ENCODE data around the gene HSD17B3.
A peak's percentile ranks its signal among the peaks of the same experiment; 100 is the strongest.
"Not testable (repeated sequence)": the region's sequence is repeated elsewhere in the genome, so short reads cannot be mapped to it uniquely, and the experiment has no call there.

HSD17B3 gene

DNA sequence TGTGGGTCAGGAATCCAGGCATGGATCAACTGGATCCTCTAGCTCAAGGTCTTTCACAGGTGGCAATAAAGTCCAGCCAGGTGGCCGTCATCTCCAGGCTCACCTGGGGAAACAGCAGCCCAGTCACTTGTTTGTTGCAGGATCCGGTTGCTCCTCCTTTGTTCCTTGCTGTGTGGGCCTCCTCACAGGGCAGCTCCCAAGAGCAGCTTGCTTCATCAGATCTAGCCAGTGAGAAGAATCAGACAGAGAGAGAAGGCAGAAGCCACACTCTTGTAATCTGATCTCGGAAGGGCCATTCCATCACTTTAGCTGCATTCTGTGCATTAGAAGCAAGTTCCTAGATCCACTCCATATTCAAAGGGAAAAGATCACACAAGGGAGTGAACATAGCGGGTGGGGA is 3.2 kb upstream of the HSD17B3 start:
- DNase-seq = no peak

DNA sequence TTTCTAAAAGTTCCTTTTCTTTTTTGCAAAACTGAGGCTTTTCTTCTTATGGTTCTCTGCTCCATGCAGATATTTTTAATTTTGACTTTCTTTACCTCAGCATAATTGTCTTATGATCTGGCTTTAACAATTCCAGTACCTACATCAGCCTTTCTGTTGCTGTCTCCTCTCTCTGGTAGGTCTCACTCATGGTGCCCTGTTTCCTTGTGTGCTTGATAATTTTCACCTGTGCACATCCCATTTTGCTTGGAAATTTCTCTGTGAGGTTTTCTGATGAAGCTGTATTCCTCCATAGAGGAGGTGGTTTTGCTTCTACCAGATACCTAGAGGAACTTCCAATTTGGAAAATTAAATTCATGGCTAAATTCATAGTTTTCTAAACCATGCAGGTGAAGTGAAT is 2.3 kb upstream of the HSD17B3 start:
- no peak for DNase-seq

DNA sequence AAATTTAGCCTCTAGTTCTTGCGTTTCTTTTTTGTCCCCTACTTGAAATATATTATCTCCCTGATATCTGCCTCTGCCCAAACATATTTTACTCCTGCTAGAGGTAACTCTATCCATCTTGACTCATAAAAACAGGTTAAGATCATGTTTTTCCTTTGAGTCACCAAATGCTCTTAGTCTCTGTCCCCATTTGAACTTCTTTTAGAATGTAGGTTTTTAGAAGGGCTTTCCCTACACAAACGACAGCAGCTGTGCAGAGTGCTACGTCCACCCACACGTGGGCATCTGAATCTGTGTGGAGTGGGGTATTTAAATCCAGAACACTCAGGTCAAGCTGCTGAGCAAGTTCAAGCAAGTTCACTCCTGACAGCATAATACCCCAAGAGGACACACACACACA is 2.2 kb downstream of the HSD17B3 start:
- DNase-seq = no peak

DNA sequence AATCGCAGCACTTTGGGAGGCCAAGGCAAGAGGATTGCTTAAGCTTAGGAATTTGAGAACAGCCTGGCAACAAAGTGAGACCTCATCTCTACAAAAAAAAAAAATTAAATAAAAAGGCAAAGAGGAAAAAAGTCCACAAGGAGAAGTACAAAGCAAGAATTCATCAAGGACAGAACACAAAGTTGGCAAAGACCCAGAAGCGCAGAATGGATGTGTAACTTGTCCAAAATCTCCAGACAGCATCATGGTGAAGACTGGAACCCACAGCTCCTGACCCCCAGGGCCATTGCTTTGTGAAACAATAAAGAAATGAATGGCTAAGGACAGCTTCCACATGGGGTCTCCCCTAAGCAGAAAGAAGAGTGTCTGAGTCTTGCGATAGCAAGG is 7.8 kb downstream of the HSD17B3 start:
- DNase-seq = no peak

DNA sequence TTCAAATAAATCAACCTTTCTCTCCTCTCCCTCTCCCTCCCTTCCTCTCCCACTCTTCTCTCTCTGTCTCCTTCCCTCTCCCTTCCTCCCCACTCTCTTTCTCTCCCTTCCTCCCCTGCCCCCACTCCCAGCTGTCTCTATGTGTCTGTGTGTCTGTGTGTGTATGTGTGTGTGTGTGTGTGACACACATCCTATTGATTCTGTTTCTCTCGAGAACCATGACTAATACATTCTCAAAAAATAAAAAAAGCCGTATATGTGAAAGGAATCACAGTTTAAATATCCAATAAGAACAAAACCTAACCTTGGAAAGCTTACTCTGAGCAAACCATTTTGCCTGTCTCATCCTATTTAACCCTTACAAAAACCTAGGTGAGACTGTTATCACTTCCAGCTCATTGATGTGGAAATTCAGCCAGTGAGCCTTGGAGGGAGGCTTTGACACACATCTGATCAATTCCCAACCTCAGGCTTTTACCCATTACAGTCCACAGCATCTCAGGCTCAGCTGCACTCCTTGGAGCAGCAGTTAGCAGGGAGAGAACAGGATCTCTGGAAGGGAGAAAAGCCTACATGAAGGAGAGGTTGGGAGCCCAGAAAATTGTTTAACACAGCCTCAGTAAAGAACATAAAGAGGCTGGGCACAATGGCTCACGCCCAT is 8.3 kb downstream of the HSD17B3 start:
- no peak for DNase-seq

DNA sequence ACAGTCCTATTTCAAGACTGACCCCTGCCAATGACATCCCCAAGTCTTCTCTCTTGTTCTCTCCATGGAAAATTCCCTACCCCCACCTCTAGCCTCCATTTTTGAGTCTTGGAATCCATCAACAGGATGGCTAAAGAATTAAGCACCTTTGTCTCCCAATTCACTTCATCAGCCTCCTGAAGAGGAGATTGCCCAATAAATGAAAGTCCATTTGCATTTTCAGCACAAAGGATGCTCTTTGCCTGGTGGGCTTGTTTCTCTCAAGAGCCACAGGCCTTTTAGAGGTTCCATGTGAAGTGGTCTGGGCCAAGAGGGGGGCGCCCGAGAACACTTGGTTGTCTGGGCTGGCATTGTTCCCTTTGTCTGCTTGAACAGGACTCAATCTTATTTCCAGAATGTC is 12.6 kb downstream of the HSD17B3 start:
- DNase-seq = no peak

DNA sequence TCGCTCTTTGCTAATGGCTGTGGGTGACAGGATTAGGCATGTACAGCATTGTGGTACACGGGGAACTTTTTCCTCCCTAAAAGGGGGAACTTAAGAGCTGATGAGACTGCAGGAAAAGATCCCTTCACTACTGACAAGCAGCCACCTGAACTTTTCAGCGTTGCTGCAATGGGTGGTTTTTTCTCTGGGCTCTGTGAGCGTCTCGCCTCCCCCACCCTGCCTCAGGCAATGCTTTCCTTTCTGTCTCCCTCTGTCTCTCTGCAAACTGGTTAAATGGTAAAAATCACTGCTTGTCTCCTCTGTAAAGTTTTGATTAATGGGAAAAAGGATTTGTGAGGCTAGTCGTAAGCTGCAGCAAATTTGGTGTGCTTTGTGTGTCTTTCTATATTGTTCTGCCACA is 20.3 kb downstream of the HSD17B3 start:
- DNase-seq = no peak

DNA sequence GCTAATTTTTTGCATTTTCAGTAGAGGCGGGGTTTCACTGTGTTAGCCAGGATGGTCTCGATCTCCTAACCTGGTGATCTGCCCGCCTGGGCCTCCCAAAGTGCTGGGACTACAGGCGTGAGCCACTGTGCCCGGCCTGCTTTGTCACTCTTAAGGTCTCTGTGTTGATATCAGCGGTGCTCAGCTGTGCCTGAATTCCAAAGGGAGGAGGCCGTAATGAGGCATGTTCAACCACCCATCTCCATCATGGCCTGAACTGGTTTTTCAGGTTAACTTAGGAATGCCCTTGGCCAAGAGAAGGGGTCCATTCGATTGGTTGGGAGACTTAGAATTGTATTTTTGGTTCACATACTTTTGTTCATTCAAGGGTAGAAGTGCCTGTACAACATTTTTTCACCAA is 22.0 kb downstream of the HSD17B3 start:
- DNase-seq = no peak

DNA sequence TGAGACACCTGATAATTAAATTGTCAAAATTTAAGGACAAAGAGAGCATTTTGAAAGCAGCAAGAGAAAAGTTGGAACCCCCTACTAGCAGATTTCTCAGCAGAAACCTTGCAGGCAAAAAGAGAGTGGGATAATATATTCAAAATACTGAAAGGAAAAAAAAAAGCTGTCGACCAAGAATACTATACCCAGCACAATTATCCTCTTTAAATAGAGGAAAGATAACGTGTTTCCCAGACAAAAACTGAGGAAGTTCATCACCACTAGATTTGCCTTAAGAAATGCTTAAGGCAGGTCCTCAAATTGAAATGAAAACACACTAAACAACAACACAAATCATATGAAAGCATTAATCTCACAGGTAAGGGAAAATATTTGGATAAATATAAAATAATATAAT is 27.0 kb downstream of the HSD17B3 start:
- no peak for DNase-seq

DNA sequence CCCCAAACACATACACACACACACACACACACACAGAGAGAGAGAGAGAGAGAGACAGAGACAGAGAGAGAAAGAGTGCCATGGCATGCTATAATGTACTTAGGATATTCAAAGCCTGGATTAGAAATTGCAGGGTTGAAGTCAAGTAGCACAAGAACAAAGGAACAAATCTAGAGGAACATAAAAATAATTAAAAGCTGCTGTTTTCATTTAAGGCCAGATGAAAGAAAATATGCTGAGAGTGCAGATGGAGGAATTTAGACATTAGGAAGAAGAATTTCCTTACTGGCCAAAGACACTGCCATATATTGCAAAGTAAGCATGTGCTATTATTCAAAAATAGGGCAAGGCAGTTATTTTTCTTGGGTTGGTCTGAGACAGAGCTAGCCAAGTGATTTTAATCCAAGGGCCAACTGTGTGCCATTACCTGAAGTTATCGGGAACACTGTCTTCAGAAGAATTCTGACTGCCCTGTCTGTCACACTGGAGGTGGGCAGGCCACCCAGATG is 31.7 kb downstream of the HSD17B3 start:
- DNase-seq = no peak

DNA sequence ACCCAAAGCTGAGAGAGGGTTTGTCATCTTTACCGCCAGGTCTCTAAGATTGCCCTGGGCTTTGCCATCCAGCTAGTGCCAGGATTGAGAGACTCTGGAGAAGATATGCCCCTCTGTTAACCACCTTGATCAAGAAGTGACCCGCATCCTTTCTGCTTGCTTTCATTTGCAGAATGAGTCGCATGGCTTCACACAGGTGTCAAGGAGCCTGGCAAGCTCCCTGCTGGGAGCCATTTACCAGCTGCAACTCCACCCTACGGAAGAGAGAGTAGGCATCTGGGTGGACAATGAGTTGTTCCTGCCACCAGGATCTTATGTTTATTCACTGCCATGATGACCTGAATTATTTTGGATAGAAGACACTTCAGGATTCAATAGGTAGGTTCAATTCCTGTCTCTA is 43.0 kb downstream of the HSD17B3 start:
- DNase-seq = no peak

DNA sequence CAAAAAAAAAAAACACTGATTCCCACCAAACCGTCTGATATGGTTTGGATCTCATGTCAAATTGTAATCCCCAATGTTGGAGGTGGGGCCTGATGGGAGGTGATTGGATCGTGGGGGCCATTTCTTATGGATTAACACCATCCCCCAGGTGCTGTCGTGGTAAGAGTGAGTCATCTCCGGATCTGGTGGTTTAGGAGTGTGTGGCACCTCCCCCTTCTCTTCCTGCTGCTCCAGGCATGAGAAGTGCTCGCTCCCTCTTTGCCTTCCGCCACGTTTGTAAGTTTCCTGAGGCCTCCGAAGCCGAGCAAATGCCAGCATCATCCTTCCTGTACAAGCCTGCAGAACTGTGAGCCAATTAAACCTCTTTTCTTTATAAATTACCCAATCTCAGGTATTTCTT is 45.2 kb downstream of the HSD17B3 start:
- DNase-seq = peak; percentile 32

DNA sequence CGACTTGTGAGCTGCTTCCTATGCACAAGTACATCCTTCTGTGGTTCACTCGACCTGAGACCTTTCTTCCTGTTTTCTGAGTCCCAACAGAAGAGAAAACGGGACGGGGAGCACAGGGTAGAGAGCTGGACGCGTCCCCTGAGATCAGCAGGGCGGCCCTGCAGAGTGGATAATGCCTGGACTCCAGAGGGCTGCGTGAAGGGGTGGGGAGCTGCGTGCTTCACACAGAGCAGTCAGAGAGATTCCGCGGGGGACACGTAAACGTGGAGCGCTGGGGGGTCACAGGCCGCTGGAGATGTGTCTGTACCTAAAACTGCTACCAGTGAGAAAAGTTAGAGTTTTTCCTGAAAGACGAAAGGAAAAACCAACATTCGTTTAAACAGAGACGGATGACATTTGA is 46.3 kb downstream of the HSD17B3 start:
- DNase-seq = no peak

DNA sequence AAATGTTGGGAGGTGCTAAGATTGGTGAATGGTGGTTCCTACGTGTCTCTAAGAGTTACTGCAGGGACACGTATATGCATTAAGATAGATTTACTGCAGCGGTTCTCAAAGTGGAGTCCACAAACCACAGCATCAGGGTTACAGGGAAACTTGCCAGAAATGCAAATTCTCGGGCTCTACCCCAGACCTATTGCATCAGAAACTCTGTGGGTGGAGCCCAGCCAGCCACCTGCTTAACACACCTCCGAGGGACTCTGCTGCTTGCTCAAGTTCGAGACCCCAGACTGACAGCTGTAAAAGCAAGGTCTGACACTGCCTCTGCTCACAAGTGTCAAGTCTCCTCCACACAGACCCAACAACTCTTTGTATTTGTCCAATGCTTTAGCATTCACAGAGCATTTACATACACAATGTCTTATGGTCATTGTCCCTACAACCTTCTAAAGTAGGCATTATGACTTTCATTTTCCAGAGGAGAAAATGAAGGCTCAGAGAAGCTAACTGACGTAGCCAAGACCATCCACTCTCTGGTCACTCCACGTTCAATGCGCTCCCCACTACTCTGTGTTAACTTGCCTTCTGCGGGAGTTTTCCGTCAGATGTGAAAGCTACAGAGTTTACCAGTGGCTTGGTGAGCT is 48.8 kb downstream of the HSD17B3 start:
- no peak for DNase-seq

DNA sequence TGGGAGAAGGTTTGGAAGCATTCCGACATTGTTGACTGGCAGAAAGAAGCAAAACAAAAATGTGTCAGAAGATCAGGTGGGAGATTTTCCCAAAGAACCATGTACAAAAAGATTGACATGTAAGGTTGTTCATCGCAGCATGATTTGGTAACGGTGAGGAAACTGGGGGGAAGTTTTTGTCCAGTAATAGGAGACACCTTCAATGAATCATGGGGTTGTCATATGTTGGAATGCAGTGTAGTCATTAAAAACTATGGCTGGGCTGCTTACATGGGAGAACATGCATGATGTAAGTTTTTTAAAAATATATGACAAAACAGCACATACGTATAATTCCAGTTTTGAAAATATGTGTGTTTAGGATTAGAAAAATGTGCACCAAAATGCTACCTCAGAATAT is 50.5 kb downstream of the HSD17B3 start:
- DNase-seq = no peak

DNA sequence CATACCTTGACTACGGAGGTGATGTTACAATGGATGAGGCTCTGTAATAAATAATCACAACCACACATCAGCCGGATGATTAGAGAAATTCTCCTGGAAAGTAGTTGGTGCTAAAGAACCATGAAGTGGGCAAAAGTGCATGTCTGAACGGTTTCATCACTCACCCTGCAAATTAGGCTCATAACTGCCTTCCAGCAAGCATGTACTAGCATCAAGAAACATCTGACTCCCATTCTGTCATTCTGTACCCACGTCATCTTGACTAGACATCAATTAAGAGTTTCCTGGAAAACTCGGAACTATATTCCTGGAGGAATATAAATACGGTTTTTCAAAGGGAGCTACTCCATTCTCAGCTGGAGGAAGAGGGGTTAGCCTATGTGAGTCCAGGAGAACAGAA is 52.2 kb downstream of the HSD17B3 start:
- no peak for DNase-seq

DNA sequence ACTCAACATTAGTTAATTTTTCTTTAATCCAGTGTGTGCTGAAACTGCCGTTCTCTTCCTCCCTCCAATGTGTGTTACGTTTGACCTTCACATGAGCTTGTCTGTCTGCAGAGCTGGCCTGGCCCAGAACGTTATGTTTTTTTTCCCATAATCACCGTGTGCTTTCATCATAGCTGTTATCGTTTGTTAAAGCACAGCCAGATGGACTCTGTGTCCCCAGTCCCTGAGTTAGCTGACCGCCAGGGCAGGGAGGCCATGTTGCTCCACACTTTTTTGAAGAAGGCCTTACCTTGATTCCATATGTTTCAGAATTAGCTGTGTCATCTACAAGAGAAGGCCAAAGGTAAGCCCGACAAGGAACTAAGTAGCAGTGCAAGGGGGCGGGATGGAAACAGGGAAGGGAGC is 55.7 kb downstream of the HSD17B3 start:
- no peak for DNase-seq

DNA sequence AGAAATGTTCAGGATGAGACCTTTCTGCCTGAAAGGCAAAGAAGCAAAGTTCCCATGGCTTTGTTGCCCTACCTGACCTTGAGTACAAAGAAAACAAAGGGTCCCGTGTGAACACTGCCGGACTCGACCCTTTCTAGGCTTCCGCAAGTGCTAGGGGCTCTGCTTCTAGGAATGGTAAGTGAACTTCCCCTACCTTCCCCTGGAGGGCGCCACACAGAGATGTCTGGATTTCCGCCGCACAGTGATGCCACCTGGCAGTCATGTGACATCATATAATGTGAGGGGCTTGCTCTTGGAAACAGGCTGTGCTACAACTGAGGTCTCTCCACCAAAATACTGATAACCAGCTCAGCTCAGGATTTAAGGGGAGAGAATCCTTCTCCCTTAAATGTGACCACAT is 56.6 kb downstream of the HSD17B3 start:
- DNase-seq = no peak

DNA sequence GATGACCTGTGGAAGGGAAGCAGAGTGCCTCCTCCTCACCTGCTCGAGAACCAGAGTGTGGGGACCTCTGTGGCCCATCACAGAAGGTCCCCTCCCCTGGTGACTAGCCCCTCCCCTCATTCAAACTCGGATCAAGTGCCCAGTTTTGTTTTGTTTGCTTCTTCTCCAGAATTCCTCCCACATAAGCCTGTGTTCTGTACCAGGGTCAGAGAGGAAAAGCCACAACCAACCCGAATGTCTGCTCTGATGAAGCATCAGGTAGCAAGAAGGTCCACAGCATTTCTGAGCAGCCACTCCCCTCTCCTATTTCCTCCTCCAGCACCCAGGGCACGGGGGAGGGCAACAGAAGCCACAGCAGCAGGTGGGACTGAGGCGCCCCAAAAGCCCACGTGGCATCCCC is 58.2 kb downstream of the HSD17B3 start:
- no peak for DNase-seq

DNA sequence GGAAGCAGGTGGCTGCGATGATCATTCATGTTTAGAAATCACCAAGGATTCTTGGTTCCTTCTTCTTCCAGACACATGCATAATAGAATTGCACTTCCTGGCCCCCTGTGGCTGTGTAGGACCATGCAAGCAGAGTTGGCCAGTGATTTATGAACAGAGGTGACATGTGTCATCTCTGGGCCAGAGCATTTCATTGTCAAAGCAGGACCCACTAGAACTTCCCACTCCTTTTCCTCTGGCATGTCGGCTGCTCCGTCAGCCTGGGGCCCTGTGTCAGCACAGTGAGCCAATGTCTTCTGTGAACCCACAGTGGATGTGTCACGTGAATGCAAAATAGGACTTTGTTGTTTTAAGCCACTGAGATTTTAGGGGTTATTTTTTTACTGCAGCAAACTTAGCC is 59.2 kb downstream of the HSD17B3 start:
- no peak for DNase-seq

DNA sequence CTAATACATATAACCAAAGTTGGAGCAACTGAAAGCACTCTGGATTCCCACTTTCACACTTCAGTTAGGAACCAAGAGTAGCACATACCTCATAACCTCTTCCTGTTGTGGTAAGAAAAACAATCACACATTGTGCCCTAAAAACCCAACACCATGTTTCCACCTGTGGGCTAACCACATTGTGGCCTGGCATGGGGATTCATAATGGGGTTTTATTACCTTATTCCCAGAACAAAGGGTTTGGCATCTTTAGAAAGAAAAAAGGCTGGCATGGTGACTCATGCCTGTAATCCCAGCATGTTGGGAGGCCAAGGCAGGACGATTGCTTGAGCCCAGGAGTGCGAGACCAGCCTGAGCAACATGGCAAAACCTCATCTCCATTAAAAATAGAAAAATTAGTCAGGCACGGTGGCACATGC is 60.6 kb downstream of the HSD17B3 start:
- no peak for DNase-seq

DNA sequence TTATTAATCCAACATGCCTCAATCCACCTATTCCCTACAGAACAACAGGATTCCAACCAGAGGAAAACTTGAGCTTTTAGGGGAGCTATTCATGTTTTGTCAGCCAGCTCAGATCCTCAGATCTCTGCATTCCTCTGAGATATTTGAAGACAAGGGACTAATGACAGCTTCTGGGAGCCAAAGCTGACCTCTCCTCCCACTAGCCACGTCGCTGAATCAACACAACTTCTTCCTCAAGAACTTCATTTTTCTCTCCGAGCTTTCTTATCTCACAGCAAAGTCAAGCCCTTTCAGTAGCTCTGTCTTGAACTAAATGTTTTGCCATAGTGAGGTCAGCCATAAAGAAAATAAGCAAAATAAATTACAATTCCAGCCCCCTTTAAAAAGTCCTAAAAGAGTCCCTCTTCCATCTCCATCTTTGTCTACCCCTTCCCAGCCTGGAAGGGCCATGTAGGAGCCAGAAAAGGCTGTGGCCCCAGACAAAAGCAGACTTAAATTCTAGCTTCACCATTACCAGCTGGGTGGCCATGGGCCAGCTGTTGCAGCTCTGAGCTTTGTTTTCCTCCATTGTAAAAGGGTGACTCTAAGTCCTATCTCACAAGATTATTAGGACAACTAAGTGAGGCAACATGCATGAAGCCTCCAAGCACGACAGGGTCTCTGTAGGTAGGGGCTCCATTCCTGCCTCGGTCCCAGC is 65.0 kb downstream of the HSD17B3 start:
- no peak for DNase-seq

DNA sequence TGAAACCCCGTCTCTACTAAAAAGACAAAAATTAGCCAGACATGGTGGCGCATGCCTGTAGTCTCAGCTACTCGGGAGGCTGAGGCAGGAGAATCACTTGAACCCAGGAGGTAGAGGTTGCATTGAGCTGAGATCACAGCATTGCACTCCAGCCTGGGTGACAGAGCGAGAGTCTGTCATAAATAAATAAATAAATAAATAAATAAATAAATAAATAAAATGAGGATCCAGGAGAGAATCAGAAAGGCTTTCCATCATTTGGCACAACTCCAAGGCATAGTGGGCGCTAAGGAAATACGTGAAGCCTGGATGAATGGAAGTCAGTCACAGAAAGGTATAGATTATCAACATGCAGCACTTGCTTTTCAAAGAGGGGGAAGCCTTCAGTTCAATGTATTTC is 65.6 kb downstream of the HSD17B3 start:
- DNase-seq = not testable (repeated sequence)

DNA sequence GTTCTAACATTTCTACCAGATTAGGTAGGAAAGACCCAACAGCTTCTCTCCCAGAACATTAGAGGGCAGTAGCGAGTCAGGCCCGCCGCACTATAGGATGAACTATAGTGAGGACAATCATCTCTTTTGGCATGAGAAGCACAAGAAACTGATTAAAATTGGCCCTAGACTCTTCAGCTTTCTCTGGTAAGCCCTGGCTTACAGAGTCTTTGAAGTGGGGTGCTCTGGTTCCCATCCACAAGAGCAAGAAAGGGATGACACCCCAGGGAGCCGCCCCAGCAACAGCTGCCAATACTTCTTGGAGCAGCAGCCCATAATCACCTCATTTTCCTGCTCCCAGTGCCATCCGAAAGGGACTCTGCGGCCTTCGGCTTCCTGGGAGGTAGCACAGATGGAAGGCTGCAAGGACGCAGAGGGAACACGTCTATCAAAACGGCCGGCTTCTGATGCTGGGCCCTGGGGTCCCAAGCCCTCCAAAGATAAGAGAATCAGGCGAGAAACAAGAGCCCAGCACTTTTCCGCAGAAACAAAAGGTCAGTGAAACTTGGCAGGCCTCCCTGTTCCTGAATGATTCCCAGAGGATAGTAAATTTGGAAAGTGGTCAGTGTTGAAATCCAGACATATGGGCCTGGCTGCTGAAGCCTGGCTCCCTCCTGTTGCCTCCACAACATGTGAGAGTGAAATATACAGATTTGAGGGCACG is 69.3 kb downstream of the HSD17B3 start:
- DNase-seq = peak; percentile 12
